ENCODE results near the gene PHACTR4.
"Not testable (repeated sequence)": the region's sequence is repeated elsewhere in the genome, so short reads cannot be mapped to it uniquely, and the experiment has no call there.

The PHACTR4 gene

DNA sequence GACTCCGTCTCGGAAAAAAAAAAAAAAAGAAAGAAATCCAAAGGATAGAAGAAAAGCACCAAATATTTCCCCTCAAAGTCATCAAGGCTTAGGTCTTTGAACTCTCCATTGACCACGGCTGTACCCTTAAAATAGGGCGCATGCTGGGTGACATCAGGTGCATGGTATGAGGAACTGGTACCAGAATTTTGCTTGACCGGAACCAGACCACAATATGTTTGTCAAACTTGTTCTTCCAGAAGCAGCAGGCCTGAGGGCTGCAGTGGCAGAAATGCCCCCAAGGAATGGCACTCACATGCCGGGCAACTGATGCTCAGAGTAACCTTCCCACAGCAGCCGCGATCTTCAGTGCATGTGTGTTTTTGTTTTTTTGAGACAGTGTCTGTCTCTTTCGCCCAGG is 157.3 kb downstream of the PHACTR4 start:
- no peak for DNase-seq

- DNase-seq: no peak
Measured at GRCh38 chr1:28530456-28530855, 160.9 kb downstream of the PHACTR4 start.

GRCh38 chr1:28534671-28535070 is 165.1 kb downstream of the PHACTR4 start:
- DNase-seq: no peak

GRCh38 chr1:28535180-28535579 is 165.6 kb downstream of the PHACTR4 start:
- DNase-seq: no peak

DNA sequence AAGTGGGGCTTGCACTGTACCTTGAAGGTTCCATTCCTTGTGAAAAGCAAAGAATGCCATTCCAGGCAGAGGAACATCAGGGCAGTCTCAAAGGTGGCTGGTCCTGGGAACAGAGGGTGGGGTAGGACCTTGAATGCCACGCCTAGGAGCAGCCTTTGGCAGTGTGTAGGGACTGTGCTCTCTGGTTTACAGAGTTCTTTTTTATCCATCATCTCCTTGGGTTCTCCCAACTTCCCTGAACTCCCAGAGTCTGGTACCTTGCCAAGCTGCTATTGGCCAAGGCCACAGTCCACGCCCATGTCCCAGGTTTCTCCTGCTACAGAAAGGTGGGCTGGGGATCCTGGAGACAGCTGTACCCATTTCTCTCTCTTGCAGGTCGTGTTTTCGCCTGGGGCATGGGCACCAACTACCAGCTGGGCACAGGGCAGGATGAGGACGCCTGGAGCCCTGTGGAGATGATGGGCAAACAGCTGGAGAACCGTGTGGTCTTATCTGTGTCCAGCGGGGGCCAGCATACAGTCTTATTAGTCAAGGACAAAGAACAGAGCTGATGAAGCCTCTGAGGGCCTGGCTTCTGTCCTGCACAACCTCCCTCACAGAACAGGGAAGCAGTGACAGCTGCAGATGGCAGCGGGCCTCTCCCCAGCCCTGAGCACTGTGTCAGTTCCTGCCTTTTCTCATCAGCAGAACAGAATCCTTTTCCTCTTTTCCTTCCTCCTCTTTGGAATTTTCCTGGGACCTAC is 168.1 kb downstream of the PHACTR4 start:
- DNase-seq: no peak

GRCh38 chr1:28538286-28538685 is 168.7 kb downstream of the PHACTR4 start:
- DNase-seq: no peak

- DNase-seq: no peak
Measured at GRCh38 chr1:28540651-28541050, 171.1 kb downstream of the PHACTR4 start.

DNA sequence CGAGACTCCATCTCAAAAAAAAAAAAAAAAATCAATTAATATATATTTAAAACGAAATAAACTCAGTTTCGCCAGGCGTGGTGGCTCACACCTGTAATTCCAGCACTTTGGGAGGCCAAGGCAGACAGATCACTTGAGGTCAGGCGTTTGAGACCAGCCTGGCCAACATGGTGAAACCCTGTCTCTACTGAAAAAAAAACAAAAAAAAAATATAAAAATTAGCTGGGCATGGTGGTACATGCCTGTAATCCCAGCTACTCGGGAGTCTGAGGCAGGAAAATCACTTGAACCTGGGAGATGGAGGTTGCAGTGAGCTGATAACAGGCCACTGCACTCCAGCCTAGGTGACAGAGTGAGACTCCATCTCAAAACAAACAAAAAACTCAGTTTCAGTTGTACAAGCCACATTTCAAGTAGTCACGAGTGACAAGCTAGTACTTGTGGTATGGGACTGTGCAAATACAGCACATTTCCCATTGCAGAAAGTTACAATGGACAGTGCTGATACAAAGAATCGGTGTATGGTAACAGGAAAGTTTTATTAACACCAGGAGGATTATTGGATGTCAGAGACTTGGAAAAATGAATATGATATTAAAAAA is 172.0 kb downstream of the PHACTR4 start:
- DNase-seq: not testable (repeated sequence)

- no peak for DNase-seq
Measured at GRCh38 chr1:28545246-28545628, 175.7 kb downstream of the PHACTR4 start.

- DNase-seq: no peak
Measured at GRCh38 chr1:28548318-28548717, 178.8 kb downstream of the PHACTR4 start.
